Nephron (organoid): Measurements from ENCODE around the gene CEP72.

Experiments
- H3K27ac Mint-ChIP-seq, 3 experiments: 2 replicates each; pipeline ENCODE4 v1.8.0; 2020; ENCODE audit warnings: mixed read lengths in 3 of 3, mild to moderate bottlenecking in 2 of 3, moderate library complexity in 1 of 3
- H3K27me3 Mint-ChIP-seq: 2 replicates; pipeline ENCODE4 v1.8.0; 2021; ENCODE audit warnings: low read depth, mild to moderate bottlenecking, moderate library complexity, mixed read lengths
- H3K36me3 Mint-ChIP-seq: 2 replicates; pipeline ENCODE4 v1.8.0; 2020; ENCODE audit warnings: low read depth, mixed read lengths
- H3K4me1 Mint-ChIP-seq: 2 replicates; pipeline ENCODE4 v1.8.0; 2020; ENCODE audit warnings: mixed read lengths
- H3K4me3 Mint-ChIP-seq, 3 experiments: 2 replicates each; pipeline ENCODE4 v1.8.0; 2020; ENCODE audit warnings: mild to moderate bottlenecking in 3 of 3, mixed read lengths in 3 of 3, moderate library complexity in 2 of 3
- H3K9me3 Mint-ChIP-seq: 2 replicates; pipeline ENCODE4 v1.8.0; 2020; ENCODE audit warnings: mixed read lengths
- TF ChIP-seq, protein P1 (sequence below), 3 experiments: fragments of 200-600 bp; sonication (generic); IDR thresholded peaks; one replicate each; pipeline ENCODE4 v1.5.0; 2021; ENCODE audit warnings: antibody characterized with exemption in 3 of 3; ENCODE audit not compliant: unreplicated experiment in 3 of 3

CEP72 gene

DNA sequence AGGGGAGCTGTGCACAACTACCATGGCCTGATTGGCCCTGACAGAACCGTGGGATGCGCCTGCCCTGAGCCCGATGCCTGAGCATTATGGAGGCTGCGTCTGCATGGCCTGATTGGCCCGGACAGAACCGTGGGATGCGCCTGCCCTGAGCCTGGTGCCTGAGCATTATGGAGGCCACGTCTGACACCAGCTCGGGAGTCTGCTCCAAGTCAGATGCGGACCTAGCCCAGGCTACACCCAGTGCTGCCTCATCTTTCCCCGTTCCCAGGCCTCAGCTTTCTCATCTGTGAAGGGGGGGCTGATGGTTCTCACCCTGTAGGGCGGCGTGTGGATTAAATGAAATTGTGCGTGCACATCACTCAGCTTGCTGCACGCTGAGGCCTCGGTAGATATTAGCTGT, 7.3 kb downstream of the CEP72 start:
- TF ChIP-seq, protein P1, sequence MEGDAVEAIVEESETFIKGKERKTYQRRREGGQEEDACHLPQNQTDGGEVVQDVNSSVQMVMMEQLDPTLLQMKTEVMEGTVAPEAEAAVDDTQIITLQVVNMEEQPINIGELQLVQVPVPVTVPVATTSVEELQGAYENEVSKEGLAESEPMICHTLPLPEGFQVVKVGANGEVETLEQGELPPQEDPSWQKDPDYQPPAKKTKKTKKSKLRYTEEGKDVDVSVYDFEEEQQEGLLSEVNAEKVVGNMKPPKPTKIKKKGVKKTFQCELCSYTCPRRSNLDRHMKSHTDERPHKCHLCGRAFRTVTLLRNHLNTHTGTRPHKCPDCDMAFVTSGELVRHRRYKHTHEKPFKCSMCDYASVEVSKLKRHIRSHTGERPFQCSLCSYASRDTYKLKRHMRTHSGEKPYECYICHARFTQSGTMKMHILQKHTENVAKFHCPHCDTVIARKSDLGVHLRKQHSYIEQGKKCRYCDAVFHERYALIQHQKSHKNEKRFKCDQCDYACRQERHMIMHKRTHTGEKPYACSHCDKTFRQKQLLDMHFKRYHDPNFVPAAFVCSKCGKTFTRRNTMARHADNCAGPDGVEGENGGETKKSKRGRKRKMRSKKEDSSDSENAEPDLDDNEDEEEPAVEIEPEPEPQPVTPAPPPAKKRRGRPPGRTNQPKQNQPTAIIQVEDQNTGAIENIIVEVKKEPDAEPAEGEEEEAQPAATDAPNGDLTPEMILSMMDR (IDR thresholded peaks at IDR 0.05; ENCODE audit: unreplicated experiment in 3 of 3) = no peak
- H3K4me1 Mint-ChIP-seq = no peaks in the 10 kb centered on the region

DNA sequence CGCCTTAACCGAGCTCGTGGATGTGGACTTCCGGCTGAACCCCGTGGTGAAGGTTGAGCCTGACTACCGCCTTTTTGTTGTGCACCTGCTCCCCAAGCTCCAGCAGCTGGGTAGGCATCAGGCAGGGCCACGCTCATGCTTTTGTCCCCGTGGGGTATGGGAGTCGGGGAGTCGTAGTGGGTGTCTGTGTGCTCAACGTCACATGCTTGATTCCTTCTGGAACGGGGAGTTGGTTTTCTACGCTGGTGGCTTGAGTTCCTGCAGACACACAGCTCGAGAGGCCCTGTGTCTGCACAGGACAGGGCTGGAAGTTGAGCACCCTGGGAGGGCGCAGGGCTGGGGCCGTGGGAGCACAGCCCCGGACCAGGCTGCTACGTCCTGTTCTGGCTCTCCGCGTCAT, 8.0 kb downstream of the CEP72 start:
- Mint-ChIP-seq H3K27ac (no peak overlapping the region), H3K36me3 (peaks cover 39% of the 10 kb centered on the region), H3K4me1 (no peaks in the 10 kb centered on the region), H3K4me3 (no peak overlapping the region), H3K9me3 (no peaks in the 10 kb centered on the region), H3K27me3 (no peaks in the 10 kb centered on the region)
- TF ChIP-seq, protein P1 (IDR thresholded peaks at IDR 0.05; ENCODE audit: unreplicated experiment in 3 of 3) = no peak

More for the DNA sequence above, 7.3 kb downstream of the CEP72 start:
- Mint-ChIP-seq H3K27ac (no peak overlapping the region), H3K27me3 (no peaks in the 10 kb centered on the region), H3K4me3 (no peak overlapping the region), H3K36me3 (peaks cover 40% of the 10 kb centered on the region), H3K9me3 (peaks cover 4% of the 10 kb centered on the region)

DNA sequence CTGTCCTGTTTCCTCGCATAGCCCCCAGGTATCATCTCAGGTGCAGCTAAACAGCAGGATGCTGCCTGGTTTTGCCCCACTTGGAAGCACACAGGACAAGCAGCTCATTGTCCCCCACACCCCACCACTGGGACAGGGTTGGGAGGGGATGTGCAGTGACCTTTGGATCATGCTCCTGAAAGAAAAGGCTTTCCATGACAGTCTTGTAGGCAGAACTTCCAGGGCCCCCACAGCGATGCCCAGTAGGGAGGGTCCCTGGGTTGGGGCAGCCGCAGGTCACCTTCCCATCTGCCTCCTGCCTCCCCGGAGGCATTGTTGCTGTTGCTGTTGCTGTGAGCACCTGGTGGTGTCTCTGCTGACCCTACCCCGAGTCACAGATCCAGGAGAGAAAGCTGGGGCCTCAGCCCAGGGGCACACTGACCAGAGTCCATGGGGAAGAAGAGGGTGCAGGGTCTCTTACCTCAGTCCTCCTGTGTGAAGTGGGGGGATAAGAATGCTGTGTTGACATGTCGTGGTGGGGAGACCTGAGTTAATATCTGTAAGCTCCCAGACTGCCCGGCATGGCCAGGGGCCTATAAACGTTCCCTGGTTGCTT, 8.5 kb downstream of the CEP72 start:
- TF ChIP-seq, protein P1 (IDR thresholded peaks at IDR 0.05; ENCODE audit: unreplicated experiment in 3 of 3) = no peak
- peaks cover 39% of the 10 kb centered on the region for H3K36me3 Mint-ChIP-seq
- H3K4me1 Mint-ChIP-seq = no peaks in the 10 kb centered on the region
- H3K27ac Mint-ChIP-seq = no peak overlapping the region
- H3K9me3 Mint-ChIP-seq = no peaks in the 10 kb centered on the region
- no peaks in the 10 kb centered on the region for H3K27me3 Mint-ChIP-seq
- H3K4me3 Mint-ChIP-seq = no peak overlapping the region

DNA sequence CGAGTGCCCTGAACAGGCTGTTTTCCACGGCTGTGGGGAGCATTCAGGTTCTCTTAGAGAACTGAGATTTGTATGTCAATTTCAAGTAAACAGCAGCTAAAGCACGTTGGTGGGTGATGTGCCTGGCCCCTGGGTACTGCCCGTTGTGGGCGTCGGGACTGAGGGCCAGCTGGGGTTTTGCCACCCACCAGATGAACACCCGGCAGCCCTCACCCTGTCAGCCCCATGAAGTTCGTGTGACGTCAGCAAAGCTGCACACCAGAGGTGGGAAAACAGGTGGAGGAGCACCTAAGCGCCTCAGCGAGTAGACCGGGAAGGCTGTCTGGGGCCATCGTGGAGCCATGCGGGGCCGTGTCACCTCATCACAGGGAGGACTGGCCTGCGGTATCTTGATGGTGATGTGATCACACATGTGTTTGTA, 9.2 kb downstream of the CEP72 start:
- Mint-ChIP-seq H3K4me1 (no peaks in the 10 kb centered on the region), H3K4me3 (no peak overlapping the region), H3K27ac (no peak overlapping the region), H3K9me3 (no peaks in the 10 kb centered on the region), H3K36me3 (peaks cover 39% of the 10 kb centered on the region), H3K27me3 (no peaks in the 10 kb centered on the region)
- TF ChIP-seq, protein P1 (IDR thresholded peaks at IDR 0.05; ENCODE audit: unreplicated experiment in 3 of 3) = no peak

GRCh38 chr5:622359-622758, 10.2 kb downstream of the CEP72 start:
- Mint-ChIP-seq H3K4me1 (no peaks in the 10 kb centered on the region), H3K4me3 (no peak overlapping the region), H3K27ac (no peak overlapping the region), H3K27me3 (no peaks in the 10 kb centered on the region), H3K9me3 (no peaks in the 10 kb centered on the region), H3K36me3 (peaks cover 45% of the 10 kb centered on the region)
- TF ChIP-seq, protein P1 (IDR thresholded peaks at IDR 0.05; ENCODE audit: unreplicated experiment in 3 of 3) = no peak

- TF ChIP-seq, protein P1 (IDR thresholded peaks at IDR 0.05; ENCODE audit: unreplicated experiment in 3 of 3) = no peak
- no peak overlapping the region for H3K27ac Mint-ChIP-seq
- H3K36me3 Mint-ChIP-seq = peaks cover 47% of the 10 kb centered on the region
- H3K27me3 Mint-ChIP-seq = no peaks in the 10 kb centered on the region
- H3K9me3 Mint-ChIP-seq = no peaks in the 10 kb centered on the region
- H3K4me1 Mint-ChIP-seq = no peaks in the 10 kb centered on the region
- H3K4me3 Mint-ChIP-seq = no peak overlapping the region
These were observed 10.9 kb downstream of the CEP72 start for GRCh38 chr5:622946-623522.
